ENCODE measurements around the gene UBAP1L. TPM values are rescaled to one million over a fixed set of nuclear protein-coding genes. Genes with fewer than 3 reads are reported as not detected.

UBAP1L gene
- total RNA-seq, 1 donor from 2014 or later: 10.9 TPM

DNA sequence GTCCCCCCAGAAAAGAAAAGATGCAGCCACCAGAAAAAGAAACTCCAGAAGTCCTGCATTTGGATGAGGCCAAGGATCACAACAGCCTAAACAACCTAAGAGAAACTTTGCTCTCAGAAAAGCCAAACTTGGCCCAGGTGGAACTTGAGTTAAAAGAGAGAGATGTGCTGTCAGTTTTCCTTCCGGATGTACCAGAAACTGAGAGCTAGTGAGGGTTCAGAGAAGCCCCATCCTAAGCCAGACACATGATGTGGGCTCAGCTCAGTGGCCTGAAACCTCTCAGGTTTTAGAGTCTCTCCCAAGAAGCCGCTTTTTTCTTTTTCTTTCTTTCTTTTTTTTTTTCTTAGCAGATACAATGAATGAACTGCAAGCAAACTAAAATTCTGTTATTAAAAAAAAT, 62.0 kb downstream of the UBAP1L start:
- H3K27ac Mint-ChIP-seq: no peak overlapping the region
- H3K36me3 Mint-ChIP-seq: no peaks in the 10 kb centered on the region
- no peak overlapping the region for H3K4me3 Mint-ChIP-seq
- H3K4me1 Mint-ChIP-seq: peaks cover 14% of the 10 kb centered on the region
- no peaks in the 10 kb centered on the region for H3K9me3 Mint-ChIP-seq
- H3K27me3 Mint-ChIP-seq (ENCODE audit: low read depth): no peaks in the 10 kb centered on the region
- no peak for DNase-seq (ENCODE audit: low spot score in 2 of 2, unreplicated experiment in 2 of 2)
- TF ChIP-seq, protein P1, sequence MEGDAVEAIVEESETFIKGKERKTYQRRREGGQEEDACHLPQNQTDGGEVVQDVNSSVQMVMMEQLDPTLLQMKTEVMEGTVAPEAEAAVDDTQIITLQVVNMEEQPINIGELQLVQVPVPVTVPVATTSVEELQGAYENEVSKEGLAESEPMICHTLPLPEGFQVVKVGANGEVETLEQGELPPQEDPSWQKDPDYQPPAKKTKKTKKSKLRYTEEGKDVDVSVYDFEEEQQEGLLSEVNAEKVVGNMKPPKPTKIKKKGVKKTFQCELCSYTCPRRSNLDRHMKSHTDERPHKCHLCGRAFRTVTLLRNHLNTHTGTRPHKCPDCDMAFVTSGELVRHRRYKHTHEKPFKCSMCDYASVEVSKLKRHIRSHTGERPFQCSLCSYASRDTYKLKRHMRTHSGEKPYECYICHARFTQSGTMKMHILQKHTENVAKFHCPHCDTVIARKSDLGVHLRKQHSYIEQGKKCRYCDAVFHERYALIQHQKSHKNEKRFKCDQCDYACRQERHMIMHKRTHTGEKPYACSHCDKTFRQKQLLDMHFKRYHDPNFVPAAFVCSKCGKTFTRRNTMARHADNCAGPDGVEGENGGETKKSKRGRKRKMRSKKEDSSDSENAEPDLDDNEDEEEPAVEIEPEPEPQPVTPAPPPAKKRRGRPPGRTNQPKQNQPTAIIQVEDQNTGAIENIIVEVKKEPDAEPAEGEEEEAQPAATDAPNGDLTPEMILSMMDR (IDR thresholded peaks at IDR 0.05; ENCODE audit: unreplicated experiment): no peak

DNA sequence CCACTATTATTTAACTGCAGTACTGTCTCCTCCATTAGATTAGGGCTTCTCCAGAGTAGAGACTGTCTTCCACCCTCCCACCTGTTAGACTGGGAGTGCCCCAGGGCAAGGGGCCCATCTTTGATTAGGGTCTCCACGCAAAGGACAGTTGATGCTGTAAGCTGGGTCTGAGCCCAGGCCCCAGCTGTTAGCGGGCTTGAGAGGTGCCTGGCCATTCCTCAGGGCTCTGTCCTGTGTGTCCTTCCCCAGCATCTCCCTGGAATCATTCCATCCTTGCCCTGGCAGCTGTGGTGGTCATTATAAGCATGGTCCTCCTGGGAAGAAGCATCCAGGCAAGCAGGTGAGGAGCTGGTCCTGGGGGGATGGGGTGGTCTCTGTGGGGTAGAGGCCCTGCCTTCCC, 63.7 kb downstream of the UBAP1L start:
- no peak for DNase-seq (ENCODE audit: low spot score in 2 of 2, unreplicated experiment in 2 of 2)
- TF ChIP-seq, protein P1 (IDR thresholded peaks at IDR 0.05; ENCODE audit: unreplicated experiment): no peak
- no peak overlapping the region for H3K27ac Mint-ChIP-seq
- H3K4me1 Mint-ChIP-seq: peaks cover 14% of the 10 kb centered on the region
- H3K4me3 Mint-ChIP-seq: no peak overlapping the region
- H3K9me3 Mint-ChIP-seq: no peaks in the 10 kb centered on the region
- no peaks in the 10 kb centered on the region for H3K27me3 Mint-ChIP-seq (ENCODE audit: low read depth)
- H3K36me3 Mint-ChIP-seq: no peaks in the 10 kb centered on the region

DNA sequence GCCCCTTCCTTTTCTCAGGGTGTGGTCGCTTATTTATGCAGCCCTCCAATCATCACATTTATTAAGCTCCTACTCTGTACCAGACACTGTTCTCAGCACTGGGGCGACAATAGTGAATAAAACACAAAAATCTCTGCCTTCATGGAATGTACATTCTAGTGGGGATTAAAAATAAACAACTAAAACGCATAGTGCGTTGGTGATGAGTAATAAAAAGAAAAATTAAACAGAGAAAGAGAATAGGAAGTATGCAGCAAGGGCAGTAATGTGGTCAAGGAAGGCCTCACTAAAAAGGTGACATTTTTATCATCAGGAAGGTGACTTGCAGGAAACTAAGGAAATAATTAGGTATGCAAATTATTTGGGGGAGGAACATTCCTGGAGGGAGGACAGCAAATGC, 64.7 kb downstream of the UBAP1L start:
- TF ChIP-seq, protein P1 (IDR thresholded peaks at IDR 0.05; ENCODE audit: unreplicated experiment): no peak
- Mint-ChIP-seq H3K4me3 (no peak overlapping the region), H3K36me3 (no peaks in the 10 kb centered on the region), H3K4me1 (peaks cover 14% of the 10 kb centered on the region), H3K9me3 (no peaks in the 10 kb centered on the region), H3K27me3 (ENCODE audit: low read depth) (no peaks in the 10 kb centered on the region), H3K27ac (no peak overlapping the region)
- no peak for DNase-seq (ENCODE audit: low spot score in 2 of 2, unreplicated experiment in 2 of 2)

DNA sequence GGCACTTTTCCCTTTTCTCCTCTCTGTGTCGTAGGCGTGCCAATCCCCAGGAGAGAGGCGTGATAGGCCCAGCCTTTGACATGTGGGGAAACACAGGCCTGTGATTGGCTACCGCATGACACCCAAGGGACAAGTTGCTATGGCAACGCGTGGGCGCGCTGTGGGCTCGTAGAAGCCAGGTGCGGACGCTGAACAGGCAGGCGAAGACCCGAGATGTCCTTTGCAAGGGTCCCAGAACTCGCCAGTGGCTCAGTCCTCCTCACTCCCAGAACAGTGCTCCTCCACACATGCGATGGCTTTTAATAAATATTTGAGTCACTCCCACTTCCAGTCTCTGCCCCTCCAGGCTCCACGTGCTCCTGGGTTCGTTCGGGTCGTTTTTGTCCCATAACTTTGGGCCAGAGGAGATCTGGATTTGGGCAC, 65.6 kb downstream of the UBAP1L start:
- peak overlapping the region; percentile 21 for H3K27ac Mint-ChIP-seq
- H3K9me3 Mint-ChIP-seq: no peaks in the 10 kb centered on the region
- TF ChIP-seq, protein P1 (IDR thresholded peaks at IDR 0.05; ENCODE audit: unreplicated experiment): no peak
- peaks cover 14% of the 10 kb centered on the region for H3K4me1 Mint-ChIP-seq
- H3K4me3 Mint-ChIP-seq: peak overlapping the region; percentile 43
- no peaks in the 10 kb centered on the region for H3K27me3 Mint-ChIP-seq (ENCODE audit: low read depth)
- H3K36me3 Mint-ChIP-seq: no peaks in the 10 kb centered on the region
- DNase-seq (ENCODE audit: low spot score in 2 of 2, unreplicated experiment in 2 of 2): peak; percentile 75 to 80

DNA sequence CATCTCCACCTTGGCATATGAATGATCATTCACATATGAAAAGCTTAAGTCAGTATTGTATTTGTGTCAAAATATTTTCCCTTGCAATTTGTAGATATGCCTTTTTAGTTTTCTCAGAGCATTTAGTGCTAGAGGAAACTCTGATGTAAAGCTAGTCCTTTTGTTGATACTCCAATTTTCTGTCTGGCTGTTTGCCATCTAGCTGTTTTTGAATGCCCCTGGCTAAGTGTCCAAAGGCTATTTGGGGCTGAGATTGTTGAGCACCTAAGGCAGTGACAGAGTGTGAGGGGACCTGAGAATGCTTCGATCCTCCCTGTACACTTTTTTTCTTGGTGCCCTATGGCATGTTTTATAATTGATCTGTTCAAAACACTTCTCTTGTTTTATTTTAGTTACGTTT, 66.8 kb downstream of the UBAP1L start:
- Mint-ChIP-seq H3K27ac (no peak overlapping the region), H3K4me1 (peaks cover 14% of the 10 kb centered on the region), H3K36me3 (no peaks in the 10 kb centered on the region), H3K27me3 (ENCODE audit: low read depth) (no peaks in the 10 kb centered on the region), H3K9me3 (no peaks in the 10 kb centered on the region), H3K4me3 (no peak overlapping the region)
- no peak for DNase-seq (ENCODE audit: low spot score in 2 of 2, unreplicated experiment in 2 of 2)
- TF ChIP-seq, protein P1 (IDR thresholded peaks at IDR 0.05; ENCODE audit: unreplicated experiment): no peak
